ENCODE measurements around the gene GIPC3. TPM values are rescaled to one million over a fixed set of nuclear protein-coding genes. Genes with fewer than 3 reads are reported as not detected.

GIPC3 gene
- total RNA-seq, 1 donor from 2014 or later, result not detected

DNA sequence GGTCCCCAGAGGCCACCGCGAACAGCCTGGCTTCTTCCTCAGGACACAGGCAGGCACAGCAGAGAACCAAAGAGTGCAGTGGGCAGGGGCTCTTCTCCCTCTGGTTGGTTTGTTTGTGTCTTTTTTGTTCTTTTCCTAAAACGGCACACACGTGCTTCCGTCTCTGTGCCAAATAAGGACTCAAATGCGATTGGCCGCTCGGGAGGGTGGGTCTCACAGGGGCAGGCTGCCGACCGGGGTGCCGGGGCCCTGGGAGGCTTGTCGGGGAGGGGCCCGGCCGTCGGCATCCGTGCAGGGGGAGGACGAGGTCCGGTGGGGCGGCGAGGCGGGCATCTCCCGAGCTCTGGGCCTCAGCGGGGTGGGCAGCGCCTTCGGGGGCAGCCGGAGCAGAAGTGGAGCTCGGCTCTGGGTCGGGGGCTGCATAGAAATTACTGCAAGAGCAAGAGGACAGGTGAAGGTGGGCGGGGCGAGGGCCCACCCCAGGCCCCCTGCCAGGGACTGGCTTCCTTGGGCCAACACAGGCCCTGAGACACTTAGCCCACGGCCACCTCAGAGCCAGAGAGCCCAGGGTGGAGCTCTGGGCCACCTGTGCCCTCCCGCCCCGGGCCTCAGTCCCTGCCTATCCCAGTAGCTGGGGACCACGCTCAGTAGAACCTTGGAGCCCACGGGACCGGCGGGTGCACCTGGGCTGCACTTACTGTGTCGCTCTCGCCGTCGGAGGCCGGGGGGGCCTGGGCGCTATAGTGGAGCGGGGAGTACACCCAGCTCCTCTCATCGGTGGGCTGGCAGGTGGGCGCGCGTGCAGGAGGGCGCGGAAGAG is 47.7 kb downstream of the GIPC3 start:
- Mint-ChIP-seq H3K4me1 (no peaks in the 10 kb centered on the region), H3K27ac (no peak overlapping the region), H3K9me3 (no peaks in the 10 kb centered on the region), H3K36me3 (peaks cover 3% of the 10 kb centered on the region), H3K27me3 (ENCODE audit: insufficient read depth, low read depth) (peaks cover 6% of the 10 kb centered on the region), H3K4me3 (no peak overlapping the region)
- H3K79me2 ChIP-seq (ENCODE audit: low read depth), result no peaks in the 10 kb centered on the region
- H3K9ac ChIP-seq, result no peak overlapping the region
- TF ChIP-seq, protein P1, sequence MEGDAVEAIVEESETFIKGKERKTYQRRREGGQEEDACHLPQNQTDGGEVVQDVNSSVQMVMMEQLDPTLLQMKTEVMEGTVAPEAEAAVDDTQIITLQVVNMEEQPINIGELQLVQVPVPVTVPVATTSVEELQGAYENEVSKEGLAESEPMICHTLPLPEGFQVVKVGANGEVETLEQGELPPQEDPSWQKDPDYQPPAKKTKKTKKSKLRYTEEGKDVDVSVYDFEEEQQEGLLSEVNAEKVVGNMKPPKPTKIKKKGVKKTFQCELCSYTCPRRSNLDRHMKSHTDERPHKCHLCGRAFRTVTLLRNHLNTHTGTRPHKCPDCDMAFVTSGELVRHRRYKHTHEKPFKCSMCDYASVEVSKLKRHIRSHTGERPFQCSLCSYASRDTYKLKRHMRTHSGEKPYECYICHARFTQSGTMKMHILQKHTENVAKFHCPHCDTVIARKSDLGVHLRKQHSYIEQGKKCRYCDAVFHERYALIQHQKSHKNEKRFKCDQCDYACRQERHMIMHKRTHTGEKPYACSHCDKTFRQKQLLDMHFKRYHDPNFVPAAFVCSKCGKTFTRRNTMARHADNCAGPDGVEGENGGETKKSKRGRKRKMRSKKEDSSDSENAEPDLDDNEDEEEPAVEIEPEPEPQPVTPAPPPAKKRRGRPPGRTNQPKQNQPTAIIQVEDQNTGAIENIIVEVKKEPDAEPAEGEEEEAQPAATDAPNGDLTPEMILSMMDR (IDR thresholded peaks at IDR 0.05), result no peak
- TF ChIP-seq EZH2phosphoT487 (IDR thresholded peaks at IDR 0.05) (no peak), EZH2 (IDR thresholded peaks at IDR 0.05) (no peak)
- H3K4me1 ChIP-seq, result no peaks in the 10 kb centered on the region
- H3K4me2 ChIP-seq, result no peak overlapping the region
- no peak overlapping the region for H3K4me3 ChIP-seq
- no peaks in the 10 kb centered on the region for H4K20me1 ChIP-seq (ENCODE audit: low read depth)
- H3K9me3 ChIP-seq (ENCODE audit: low read depth), result no peaks in the 10 kb centered on the region
- peaks cover 12% of the 10 kb centered on the region for H3F3A ChIP-seq (ENCODE audit: low read depth)
- no peak overlapping the region for H3K27ac ChIP-seq
- H3K36me3 ChIP-seq, result no peaks in the 10 kb centered on the region
- DNase-seq (ENCODE audit: low spot score), result no peak
- H2AFZ ChIP-seq (replicated peaks), result no peak overlapping the region
- H3K27me3 ChIP-seq, result no peaks in the 10 kb centered on the region

DNA sequence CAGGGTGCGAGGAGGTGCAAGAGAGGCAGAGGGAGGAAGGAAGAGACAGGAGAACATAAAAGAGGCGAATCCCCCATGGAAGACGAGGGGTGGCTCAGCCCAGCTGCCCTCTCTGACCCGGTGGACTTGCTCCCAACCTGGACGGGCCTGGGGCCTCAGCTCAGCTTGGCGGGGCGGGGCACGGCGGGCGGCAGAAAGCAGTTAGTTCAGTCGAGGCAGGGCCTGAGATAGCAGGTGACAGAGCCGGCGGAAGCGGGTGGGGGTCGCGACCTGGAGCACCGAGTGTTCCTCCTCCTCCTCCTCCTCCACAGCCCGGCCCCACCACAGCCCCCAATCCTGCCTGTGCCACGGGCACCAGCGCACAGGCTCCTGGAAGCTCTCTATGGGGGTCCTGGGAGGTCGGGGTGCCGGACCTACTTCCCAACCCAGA is 48.3 kb downstream of the GIPC3 start:
- DNase-seq (ENCODE audit: low spot score), result no peak
- Histone ChIP-seq H3K9ac (no peak overlapping the region), H3K4me1 (no peaks in the 10 kb centered on the region), H3K4me3 (no peak overlapping the region), H3K79me2 (ENCODE audit: low read depth) (no peaks in the 10 kb centered on the region), H3K27ac (no peak overlapping the region), H4K20me1 (ENCODE audit: low read depth) (no peaks in the 10 kb centered on the region), H3K27me3 (no peaks in the 10 kb centered on the region), H3K36me3 (no peaks in the 10 kb centered on the region), H3F3A (ENCODE audit: low read depth) (peaks cover 6% of the 10 kb centered on the region), H3K4me2 (no peak overlapping the region), H2AFZ (replicated peaks) (no peak overlapping the region), H3K9me3 (ENCODE audit: low read depth) (no peaks in the 10 kb centered on the region)
- H3K36me3 Mint-ChIP-seq, result peaks cover 5% of the 10 kb centered on the region
- H3K27ac Mint-ChIP-seq, result no peak overlapping the region
- H3K9me3 Mint-ChIP-seq, result no peaks in the 10 kb centered on the region
- TF ChIP-seq, protein P1 (IDR thresholded peaks at IDR 0.05), result no peak
- TF ChIP-seq EZH2 (IDR thresholded peaks at IDR 0.05) (no peak), EZH2phosphoT487 (IDR thresholded peaks at IDR 0.05) (no peak)
- no peak overlapping the region for H3K4me3 Mint-ChIP-seq
- no peaks in the 10 kb centered on the region for H3K4me1 Mint-ChIP-seq
- peaks cover 4% of the 10 kb centered on the region for H3K27me3 Mint-ChIP-seq (ENCODE audit: insufficient read depth, low read depth)

DNA sequence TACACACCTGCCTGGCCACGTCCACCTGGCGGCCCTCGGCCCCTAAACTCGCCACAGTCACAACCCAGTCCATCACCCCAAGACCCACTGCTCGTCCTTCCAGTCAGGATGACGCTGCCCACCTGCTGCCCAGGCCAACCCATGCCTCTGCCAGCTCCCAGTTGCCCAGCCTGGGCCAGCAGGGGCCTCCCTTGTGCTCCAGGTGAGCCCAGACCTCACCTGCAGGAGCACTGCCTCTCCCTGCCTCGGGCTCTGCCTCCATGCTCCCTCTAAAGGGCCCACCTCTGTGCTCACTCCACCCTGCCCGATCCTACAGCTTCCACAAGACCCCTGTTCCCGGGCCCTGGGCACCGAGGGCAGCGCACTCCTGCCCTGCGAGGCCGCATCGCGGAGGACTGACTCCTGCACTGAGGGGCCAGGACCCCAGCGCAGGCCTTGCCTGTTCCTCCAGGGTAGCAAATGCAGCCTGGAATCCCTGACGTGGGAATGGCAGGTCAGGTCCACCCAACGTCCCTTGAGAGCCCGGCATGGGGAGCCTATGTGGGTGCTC is 49.3 kb downstream of the GIPC3 start:
- no peak overlapping the region for H2AFZ ChIP-seq (replicated peaks)
- Mint-ChIP-seq H3K4me1 (no peaks in the 10 kb centered on the region), H3K36me3 (peaks cover 7% of the 10 kb centered on the region), H3K27ac (no peak overlapping the region), H3K27me3 (ENCODE audit: insufficient read depth, low read depth) (peaks cover 4% of the 10 kb centered on the region), H3K9me3 (no peaks in the 10 kb centered on the region), H3K4me3 (no peak overlapping the region)
- DNase-seq (ENCODE audit: low spot score), result no peak
- H4K20me1 ChIP-seq (ENCODE audit: low read depth), result no peaks in the 10 kb centered on the region
- H3K4me2 ChIP-seq, result no peak overlapping the region
- H3K36me3 ChIP-seq, result no peaks in the 10 kb centered on the region
- H3K4me3 ChIP-seq, result no peak overlapping the region
- H3K9ac ChIP-seq, result no peak overlapping the region
- TF ChIP-seq, protein P1 (IDR thresholded peaks at IDR 0.05), result no peak
- TF ChIP-seq EZH2 (IDR thresholded peaks at IDR 0.05) (no peak), EZH2phosphoT487 (IDR thresholded peaks at IDR 0.05) (no peak)
- no peaks in the 10 kb centered on the region for H3F3A ChIP-seq (ENCODE audit: low read depth)
- H3K27me3 ChIP-seq, result no peaks in the 10 kb centered on the region
- H3K9me3 ChIP-seq (ENCODE audit: low read depth), result no peaks in the 10 kb centered on the region
- H3K4me1 ChIP-seq, result no peaks in the 10 kb centered on the region
- H3K27ac ChIP-seq, result no peak overlapping the region
- no peaks in the 10 kb centered on the region for H3K79me2 ChIP-seq (ENCODE audit: low read depth)

All from neural progenitor cell (in vitro differentiated cells).